Stimulated activated naive CD4-positive, alpha-beta T cell (primary cell): Measurements from ENCODE around the gene EYA2.
"Not testable (repeated sequence)": the region's sequence is repeated elsewhere in the genome, so short reads cannot be mapped to it uniquely, and the experiment has no call there.

Source experiments
- DNase-seq, 6 experiments: peaks; one replicate each; lab custom pipeline; 2025; lab: John Stamatoyannopoulos, UW

EYA2 gene

DNA sequence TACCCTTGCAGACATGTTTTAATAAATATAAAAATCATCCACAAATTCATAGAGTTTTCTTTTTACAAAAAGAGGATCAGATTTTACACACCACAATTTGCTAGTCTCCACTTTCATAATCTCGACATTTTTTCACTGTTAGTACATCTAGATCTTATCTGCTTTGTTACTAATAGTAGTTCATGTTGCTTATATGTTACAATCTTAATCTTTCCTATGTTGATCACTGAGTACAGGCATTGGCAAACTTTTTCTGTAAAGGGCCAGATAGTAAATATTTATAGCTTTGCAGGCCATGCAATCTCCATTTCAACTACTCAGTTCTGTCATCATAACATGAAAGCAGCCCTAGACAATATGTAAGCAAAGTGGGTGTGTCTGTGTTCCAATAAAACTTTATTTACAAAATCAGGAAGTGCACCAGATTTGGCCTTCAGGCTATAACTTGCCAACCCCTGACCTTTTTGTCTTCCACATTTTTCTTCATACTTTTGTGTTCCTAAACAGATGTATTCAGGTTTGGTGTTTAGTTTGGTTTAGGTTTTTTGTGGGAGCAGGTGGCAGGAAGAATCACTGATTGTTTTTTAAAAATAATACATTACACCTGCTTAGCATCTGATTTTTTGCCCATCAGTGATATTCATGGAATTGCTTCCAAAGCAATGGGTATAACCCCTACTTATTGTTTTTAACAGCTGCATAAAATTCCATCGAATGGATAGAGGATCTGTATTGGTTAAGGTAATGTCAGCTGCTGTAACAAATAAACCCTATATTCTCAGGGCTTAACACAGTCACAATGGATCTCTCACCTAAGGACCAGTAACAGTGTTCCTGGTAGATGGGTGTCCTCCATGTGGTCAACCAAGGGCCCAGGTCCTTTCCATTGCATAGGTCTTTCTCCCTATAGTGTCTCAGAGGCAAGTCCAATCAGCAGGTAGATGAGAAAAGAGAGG, 61.2 kb downstream of the EYA2 start:
- no peak for DNase-seq

DNA sequence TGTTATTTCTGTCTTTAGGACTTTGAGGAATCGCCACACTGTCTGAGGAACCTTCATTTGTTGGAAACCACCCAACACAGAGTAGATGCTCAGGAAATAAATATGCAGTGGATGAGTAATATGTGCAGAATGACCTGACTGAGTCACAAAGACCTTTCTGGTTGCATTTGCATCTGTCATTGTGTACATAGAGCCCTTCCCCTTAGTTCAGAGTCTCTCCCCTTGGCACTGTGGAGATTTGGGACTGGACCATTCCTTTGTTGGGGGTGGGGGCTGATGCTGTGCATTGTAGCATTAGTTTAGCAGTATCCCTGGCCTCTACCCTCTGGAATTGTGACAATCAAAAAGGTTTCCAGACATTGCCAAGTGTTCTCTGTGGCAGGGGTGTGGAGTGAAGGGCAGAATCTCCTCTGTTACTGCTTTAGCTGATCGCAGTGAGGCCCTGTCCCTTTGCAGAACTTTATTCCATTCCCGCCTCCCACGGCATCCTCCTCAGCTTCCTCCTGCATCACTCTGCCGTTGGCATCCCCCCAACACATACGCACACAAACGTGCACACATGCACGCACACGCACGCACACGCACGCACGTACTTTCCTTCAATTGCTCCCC, 64.5 kb downstream of the EYA2 start:
- DNase-seq: no peak

DNA sequence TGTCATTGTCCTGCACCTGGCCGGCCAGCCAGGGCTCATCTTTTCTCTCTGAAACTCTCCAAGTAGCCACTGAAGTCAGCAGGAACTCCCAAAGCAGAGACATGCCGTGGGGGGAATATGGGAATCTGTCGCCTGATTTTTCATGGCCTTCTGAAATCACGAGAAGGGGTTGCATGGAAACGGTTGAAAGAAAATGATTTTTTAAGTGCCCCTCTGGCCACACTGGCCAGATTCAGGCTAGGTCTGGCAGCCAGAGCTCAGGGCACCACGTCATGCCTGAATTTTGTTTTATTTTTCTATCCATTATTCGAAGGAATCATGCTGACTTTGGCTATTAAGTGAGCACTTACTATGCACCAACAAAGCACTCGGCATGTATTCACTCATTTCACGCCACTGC, 65.2 kb downstream of the EYA2 start:
- DNase-seq: no peak

DNA sequence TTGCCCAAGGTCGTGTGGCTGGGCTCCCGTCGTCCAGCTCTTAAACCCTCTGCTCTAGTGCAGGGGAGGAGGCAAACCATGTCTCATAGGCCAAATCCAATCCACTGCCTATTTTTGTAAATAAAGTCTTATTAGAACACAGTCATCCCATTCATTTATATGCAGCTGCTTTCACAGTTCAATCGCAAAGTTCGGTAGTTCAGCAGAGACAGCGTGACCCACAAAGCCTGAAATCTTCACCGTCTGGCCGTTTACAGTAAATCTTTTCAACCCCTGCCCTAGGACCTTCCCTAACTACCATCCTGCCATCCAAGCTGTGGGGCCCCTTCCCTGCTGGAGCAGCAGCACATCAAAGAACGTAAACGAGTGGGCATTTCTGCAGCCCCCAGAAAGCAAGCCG, 65.9 kb downstream of the EYA2 start:
- DNase-seq: no peak

DNA sequence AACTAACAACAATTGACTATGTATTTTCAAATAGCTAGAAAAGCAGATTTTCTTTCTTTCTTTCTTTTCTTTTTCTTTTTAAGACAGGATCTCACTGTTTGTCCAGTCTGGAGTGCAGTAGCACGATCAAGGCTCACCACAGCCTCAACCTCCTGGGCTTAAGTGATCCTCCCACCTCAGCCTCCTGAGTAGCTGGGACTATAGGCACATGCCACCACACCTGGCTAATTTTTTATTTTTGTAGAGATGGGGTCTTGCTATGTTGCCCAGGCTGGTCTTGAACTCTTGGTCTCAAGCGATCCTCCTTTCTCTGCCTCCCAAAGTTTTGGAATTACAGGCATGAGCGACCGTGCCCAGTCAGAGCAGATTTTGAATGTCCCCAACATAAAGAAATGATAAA, 67.3 kb downstream of the EYA2 start:
- DNase-seq: not testable (repeated sequence)

DNA sequence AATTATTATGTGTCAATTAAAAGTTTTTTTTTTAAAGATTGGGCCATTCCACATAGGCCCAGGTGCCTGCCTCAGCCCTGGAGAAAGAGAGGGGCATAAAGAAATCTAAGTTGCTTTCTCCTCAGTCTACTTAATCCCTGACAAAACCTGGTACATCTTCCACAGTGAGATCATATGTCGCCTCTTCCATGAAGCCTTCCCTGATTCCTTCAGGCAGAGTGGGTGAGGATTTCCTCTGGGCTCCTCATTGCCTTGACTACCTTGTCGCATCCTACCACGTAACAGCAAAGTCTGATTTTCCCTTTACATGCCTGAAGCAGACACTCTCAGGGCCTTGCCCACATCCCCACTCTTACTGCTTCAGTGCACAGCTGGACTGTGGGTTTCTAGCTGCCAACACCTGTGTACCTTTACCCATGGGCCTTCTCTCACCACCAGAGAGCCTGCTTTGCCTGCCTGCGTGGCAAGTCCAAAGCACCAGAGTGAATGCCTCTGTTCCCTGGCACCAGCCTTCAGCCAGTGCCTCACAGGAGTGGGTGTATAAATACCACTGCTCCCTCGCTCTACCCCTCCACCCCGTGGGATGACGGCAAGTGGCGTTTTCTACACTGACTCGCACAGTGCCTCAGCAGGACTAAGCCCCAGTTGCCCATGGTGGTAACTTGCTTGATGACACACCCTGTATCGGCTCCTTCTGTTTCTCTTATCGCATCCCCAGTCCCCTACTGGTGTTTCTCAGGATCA, 68.0 kb downstream of the EYA2 start:
- no peak for DNase-seq

DNA sequence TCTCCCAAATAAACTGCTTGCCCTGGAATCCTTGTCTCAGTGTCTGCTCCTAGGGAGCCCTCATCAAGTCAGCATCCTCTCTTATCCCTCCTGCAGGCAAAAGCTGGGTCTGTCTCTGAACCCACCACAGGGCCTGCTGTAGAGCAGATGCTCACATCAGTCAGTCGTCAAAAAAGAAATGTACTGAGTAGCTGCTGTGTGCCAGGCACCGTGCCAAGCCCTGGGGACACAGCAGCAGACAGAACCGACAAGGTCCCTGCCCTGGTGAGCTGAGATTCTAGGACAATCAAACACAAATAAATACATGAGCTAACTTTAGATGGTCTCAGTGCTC, 68.5 kb downstream of the EYA2 start:
- DNase-seq: no peak

DNA sequence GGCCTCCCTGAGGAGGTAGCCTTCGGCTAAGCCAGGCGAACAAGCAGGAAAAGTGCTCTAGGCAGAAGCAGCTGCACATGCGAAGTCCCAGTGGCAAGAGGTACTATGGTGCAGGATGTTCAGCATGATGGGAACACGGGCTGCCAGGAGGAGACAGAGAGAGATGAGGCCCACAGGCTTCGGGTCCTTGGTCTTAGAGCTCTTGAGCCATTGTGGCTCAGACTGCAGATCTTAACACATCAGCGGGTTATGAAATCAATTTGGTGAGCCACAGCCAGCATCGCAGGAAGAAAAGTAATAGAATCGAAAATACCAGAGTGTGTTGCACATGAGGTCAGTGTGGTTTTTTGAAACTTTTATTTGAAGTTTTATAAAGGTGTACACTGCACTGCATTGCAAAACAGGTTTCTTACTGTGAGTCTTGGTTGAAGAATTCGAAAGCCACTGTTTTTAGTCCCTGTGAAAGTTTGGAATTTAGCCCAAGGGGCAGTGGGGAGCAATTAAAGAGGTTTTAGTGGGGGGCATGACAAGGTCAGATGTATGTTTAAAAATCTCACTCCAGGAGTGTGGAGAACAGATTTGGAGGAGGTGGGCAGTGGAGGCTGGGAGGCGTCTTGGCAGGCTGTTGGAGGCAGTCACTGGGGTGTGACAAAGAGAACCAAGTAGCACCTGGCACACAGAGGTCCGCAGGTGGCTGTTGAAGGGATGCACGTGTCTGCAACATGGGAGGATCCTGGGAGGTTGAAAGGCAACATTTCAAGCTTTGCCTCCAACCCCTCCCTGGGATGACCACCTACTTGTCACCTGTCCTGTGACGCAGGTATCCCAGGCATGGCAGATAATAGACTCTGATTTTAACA, 69.3 kb downstream of the EYA2 start:
- no peak for DNase-seq

DNA sequence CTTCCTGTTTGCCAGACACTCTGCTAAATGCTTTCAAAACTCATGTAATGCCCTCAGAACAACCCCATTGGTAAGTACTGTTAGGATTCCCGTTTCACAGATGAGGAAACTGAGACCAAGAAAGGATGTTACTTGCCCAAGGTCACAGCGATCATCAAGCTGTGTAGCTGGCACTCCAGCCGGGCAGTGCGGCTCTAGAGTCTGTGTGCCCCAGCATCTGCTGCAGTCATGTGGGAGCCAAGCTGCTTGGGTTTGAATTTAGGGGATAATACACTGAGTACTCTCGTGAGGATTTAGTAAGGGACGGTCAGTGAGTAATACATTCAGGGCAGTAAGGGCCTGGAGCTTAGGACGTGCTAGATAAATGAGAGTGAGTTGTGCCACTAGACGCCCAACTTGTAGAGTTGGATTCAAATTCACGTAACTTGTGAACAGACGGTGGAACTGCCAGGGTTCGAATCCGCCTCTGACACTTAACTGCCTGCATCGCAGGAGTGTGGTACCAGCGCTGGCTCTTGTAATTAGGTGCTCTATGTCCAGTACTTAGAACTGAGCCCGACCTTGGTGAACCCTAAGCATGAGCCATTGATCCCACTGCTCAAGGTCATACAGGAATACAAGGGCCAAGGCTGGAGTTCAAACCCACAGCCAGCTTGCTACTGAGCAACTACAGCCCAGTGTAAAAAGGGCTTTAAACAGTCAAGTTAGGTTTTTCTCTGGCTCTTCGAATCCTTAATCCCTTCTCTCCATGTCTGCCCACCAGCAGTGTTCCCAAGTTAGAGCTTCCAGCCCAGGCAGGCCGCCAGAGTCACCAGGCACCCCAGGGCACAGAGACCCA, 70.2 kb downstream of the EYA2 start:
- no peak for DNase-seq

DNA sequence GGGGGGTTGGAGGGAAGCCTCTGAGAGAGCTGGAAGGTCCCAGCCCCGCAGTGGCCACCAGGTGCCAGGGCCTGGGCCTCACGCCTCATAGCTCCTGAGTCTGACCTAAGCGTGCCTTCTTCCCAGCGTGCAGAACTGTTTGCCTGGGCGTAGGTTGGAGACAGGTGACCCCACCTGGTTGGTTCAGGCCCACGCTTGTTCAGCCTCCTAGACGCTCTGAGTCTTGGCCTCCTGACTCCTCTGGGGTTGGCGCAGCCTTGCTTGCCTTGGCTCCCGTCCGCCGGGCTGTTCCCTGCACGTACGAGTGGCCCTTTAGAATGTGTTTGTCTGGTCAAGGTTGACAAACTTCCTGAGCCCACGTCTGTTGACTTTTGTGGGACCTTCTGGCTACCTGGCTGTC, 70.8 kb downstream of the EYA2 start:
- no peak for DNase-seq

DNA sequence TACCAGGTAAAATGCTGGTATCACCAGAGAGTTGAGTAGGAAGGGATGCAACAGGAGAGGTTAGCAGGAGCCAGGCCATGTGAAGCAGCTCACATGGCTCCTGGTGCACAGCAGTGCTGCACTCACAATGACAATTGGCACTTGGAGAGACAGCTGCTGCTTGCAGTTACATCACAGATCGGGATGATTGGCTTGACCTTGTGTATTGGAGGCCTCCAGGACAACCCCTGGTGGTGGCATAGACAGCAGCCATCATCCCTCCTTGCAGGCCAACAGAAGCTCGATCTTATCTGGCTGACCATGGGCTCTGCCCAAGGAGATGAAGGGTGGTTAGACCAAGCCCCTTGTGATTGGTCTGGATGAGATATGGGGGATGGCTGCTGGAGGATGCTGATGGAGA, 73.0 kb downstream of the EYA2 start:
- DNase-seq: no peak

DNA sequence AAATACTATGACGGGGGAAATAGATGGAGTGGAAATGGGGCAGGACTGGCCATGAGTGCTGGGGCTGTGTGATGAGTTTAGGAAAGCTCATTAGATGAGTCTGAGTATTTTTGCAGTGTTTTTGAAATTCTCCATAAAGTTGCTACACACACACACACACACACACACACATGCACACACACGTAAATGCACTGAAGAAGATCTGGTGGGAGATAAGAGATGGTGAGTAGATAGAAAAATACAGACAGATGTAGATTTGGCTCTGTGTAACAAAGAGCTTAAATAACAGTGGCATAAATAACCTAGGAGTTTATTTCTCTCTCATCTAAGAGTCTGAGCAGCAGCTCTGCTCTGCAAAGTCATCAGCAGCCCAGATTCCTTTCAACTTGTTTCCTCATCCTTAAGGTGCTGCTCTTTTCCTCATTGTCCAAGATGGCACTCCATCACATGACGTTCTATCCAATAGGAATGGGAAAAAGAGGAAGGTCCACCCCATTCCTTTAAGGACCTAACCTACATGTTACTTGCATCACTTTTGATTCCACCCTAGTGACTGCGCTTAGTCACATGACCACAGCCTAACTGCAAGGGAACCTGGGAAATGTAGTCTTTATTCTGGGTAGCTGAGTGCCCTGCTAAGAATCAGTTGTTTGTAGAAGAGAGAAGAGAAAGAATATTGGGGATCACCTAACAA, 76.4 kb downstream of the EYA2 start:
- DNase-seq: no peak

DNA sequence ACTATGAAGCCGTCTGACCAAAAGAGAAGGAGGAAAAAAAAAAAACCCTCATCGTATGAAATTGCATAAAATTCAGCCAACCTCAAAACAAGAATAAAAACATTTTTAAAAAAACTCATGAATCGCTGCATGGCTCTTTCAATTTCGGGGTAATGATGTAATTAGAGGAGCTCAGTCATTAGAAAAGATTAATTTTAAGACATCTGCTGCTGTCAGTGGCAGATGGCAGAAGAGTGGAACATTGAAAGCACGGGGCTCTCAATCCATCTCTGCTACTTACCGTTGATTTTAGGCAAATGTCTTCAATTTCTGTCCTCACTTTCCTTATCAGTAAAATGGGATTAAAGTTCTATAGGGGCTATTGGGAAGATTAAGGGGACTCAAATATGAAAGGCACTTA, 79.1 kb downstream of the EYA2 start:
- no peak for DNase-seq

DNA sequence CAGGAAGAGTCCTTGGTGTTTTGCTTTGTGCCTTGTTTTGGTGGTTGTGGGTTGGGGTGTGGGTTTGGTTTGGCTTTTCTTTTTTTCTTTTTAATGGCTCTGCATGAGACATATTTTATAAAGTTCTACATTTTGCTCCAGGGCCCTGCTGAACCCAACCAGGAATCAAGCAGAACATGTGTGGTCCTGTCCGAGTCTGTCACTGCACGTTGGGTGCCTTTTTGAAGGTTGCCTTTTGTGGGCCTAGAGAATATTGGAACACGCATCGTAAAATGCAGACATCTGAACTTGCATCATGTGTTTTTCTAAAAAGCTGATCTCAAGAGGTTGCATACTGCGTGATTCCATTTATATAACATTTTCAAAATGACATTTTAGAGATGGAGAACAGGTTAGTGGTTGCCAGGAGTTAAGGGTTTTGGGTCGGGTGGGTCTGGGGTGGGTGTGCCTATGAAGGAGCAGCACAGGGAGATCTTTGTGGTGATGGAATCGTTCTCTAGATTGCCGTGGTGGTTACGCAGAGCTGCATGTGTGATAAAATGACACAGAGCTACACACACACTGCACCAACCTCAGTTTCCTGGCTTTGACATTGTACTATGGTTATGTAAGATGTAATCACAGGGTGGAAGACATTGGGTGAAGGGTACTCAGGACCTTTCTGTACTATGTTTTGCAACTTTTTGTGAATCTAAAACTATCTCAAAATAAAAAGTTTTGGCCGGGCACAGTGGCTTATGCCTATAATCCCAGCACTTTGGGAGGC, 80.2 kb downstream of the EYA2 start:
- no peak for DNase-seq

DNA sequence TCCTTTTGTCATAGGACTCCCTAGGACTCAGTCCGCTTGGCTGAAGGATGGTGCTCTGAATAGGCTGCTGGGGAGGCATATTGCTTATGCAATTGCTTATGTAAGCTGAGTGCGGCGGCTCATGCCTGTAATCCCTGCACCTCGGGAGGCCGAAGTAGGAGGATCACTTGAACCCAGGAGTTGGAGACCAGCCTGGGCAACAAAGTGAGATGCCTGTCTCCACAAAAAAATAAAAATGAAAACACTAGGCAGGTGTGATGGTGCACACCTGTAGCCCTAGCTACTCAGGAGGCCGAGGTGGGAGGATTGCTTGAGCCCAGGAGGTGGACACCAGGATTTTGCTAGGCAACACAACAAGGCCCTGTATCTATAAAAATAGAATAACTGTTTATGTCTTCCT, 81.3 kb downstream of the EYA2 start:
- DNase-seq: no peak

DNA sequence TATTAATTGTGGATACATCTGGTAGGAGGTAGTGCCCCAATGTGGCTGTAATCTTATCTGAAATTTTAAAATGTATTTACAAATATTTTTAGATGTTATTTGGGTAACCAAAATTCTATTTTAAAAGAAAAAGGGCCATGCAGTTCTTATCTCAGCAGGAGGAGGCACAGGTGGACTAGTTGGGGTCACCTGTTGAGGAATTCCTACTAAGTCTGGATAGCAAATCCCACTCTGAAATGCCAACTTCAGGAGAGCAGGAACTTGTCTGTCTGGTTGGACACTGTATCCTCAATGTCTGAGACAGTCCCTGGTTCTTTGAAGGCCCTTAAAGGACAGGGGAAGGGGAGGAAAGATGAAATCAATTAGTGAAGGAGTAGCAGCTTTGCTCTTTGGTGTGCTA, 82.6 kb downstream of the EYA2 start:
- DNase-seq: no peak

DNA sequence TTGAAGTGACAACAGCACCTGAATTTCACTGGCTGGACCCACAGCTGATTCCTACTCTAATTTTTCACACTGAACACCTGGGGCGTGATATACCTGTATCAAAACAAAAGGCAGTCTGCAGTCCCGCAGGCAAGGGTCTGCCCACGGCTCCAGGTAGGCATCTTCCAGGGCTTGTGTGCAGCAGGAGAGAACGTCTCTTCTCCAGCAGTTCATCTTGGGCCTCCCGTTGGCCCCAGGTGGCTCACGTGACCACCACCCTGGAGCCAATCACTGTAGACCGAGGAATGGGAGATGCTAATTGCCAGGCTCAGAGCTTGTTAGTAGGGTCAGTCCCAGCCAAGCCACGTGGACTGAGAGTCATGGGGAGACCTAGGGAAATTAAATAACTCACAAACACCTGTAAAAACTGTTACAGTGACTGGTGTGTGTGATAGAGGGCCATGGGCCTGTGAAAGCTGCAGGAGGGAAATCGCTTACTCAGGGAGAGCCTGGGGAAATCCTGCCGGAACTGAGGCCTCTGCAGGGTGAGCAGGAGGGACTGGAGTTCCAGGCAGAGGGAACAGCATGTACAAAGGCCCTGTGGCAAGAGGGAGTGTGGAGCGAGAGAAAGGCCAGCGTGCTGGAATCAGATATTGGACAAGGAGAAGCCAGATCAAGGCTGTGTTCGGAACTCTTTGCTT, 83.4 kb downstream of the EYA2 start:
- no peak for DNase-seq

DNA sequence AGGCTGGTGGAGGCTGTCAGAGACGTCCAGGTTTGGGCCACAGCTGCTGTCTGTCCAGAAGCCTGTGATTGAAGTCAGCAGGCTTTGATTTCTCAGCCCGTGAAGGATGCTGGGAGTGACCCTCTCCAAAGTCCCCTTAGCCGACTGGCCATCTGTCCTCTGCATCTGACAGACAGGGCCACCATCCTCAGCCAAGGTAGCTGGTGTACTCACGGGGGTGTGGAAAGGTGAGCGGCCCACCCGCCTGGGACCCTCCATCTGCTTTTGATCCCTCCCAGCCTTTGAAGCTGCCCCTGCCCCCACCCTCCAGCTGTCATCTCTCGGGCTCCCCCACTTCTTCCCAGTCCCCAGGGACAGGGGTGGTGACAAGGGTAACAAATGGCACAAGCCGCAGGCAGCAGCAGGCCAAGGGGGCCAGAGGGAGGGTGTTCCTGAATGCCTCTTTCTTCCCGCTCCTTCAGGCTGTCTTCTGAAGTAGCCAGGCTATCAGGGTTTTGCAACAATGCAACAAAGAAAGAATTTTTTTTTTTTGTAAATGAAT, 84.4 kb downstream of the EYA2 start:
- DNase-seq: no peak
